Right atrium auricular region (tissue), 2 donors: ENCODE data around the gene FRMD3. TPM values are rescaled to one million over a fixed set of nuclear protein-coding genes. Genes with fewer than 3 reads are reported as not detected.
A peak's percentile ranks its signal among the peaks of the same experiment; 100 is the strongest.

Experiments
- DNase-seq: peaks from one replicate; pipeline ENCODE4 v3.0.0-alpha.2; 2019; ENCODE audit warnings: low spot score
- H3K27ac ChIP-seq, 2 donors: fragments of 200-600 bp; sonication (generic); 1 replicate in 1 of 2; 2 replicates in 1 of 2; pipeline ENCODE4 v1.5.1; 2016 to 2019
- H3K27me3 ChIP-seq, 2 donors: fragments of 200-600 bp; sonication (generic); one replicate each; pipeline versions ENCODE4 v1.5.1 to v1.6.0; 2017 to 2019
- H3K36me3 ChIP-seq: fragments of 200-600 bp; sonication (generic); one replicate; pipeline ENCODE4 v1.5.1; 2016
- H3K4me1 ChIP-seq, 2 donors: fragments of 200-600 bp; sonication (generic); one replicate each; pipeline versions ENCODE4 v1.5.1 to v1.6.0; 2017 to 2019
- H3K4me3 ChIP-seq, 2 donors: fragments of 200-600 bp; sonication (generic); 1 replicate in 1 of 2; 2 replicates in 1 of 2; pipeline ENCODE4 v1.5.1; 2017 to 2019; ENCODE audit warnings: mild to moderate bottlenecking in 1 of 2, moderate library complexity in 1 of 2
- H3K9me3 ChIP-seq, 2 donors: fragments of 200-600 bp; sonication (generic); one replicate each; pipeline ENCODE4 v1.5.1; 2019
- CTCF ChIP-seq, 2 donors: fragments of 200-600 bp; sonication (generic); IDR thresholded peaks; one replicate each; pipeline ENCODE4 v1.5.1; 2019; ENCODE audit warnings: antibody characterized with exemption in 2 of 2
- total RNA-seq, 2 donors: library from RNA; depleted of rRNA; stranded (reverse); fragments of >200 nt; gene quantifications; one replicate each; pipeline ENCODE4 v1.1.0, GENCODE V29; 2016

The FRMD3 gene
- total RNA-seq, 2 donors from 2014 or later, result 31.4 to 77.5 TPM

DNA sequence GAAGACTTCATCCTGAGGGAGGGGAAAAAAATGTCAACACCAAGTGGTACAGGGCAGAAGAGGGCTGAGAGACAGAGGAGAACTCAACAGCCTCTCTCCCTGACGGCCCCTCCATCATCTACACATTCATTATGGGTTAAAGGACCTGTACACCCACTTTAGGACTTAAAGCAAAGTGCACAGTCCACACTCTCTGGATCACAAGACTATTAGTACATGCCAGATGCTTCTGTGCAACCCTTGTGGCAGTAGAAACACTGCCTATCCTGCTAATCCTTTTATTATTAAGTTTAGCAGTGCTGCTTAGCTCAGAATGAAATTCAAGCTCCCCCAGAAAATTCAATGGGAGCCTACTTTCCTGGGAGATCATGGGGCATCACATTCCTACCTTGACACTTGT is 1.9 kb downstream of the FRMD3 start:
- TF ChIP-seq CTCF (IDR thresholded peaks at IDR 0.05), result no peak
- DNase-seq, result no peak
- peak overlapping the region in 1 of 2 donors; percentile 10 for H3K27ac ChIP-seq
- peaks cover 0 to 21% of the 10 kb centered on the region in 2 donors for H3K4me1 ChIP-seq
- no peaks in the 10 kb centered on the region for H3K36me3 ChIP-seq
- H3K4me3 ChIP-seq, result peak overlapping the region; percentile 57 to 71
- no peaks in the 10 kb centered on the region for H3K27me3 ChIP-seq
- no peaks in the 10 kb centered on the region for H3K9me3 ChIP-seq

- no peak overlapping the region for H3K4me3 ChIP-seq
- no peaks in the 10 kb centered on the region for H3K9me3 ChIP-seq
- H3K36me3 ChIP-seq, result no peaks in the 10 kb centered on the region
- H3K4me1 ChIP-seq, result peaks cover 0 to 21% of the 10 kb centered on the region in 2 donors
- no peak overlapping the region for H3K27ac ChIP-seq
- TF ChIP-seq CTCF (IDR thresholded peaks at IDR 0.05), result no peak
- no peak for DNase-seq
- H3K27me3 ChIP-seq, result no peaks in the 10 kb centered on the region
Measured at GRCh38 chr9:83535736-83536135, 2.5 kb downstream of the FRMD3 start.

DNA sequence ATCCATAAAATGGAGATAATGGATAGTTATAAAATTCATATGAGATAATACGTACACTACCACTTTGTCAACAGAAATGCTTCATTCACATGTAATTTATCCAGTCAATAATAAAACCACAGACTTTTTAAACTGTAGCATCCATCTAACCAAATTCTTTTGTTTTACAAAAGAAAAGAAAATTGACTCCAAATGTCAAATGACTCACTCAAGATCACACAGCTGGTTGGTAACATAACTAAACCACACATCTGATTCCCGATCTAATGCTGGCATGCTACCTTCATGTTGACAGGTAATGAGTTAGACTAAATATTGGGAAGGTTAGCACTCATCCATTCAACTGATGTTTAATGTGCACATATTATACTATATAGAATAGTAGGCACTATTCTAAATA is 4.9 kb downstream of the FRMD3 start:
- Histone ChIP-seq H3K4me1 (peaks cover 0 to 12% of the 10 kb centered on the region in 2 donors), H3K36me3 (no peaks in the 10 kb centered on the region), H3K27ac (no peak overlapping the region), H3K4me3 (no peak overlapping the region), H3K9me3 (no peaks in the 10 kb centered on the region), H3K27me3 (no peaks in the 10 kb centered on the region)
- no peak for TF ChIP-seq CTCF (IDR thresholded peaks at IDR 0.05)
- no peak for DNase-seq

DNA sequence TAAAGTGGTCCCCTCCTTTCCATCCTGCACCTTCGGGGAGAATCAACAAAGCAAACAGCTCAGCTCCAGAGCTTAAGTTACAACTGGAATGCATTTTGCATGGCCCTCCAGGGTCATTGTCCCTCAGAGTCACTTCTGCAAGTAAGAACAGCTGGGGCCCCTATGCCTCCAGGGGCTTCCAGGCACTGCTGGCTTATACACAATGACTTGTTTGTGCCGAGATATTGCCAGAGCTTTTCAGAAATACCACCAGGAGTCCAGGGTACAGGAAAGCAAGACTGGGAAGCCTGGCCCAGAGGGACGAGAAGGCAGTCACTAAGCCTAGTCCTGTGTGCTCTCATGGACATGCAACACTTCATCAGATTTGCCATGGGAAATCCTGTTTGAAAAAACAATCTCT is 11.3 kb downstream of the FRMD3 start:
- Histone ChIP-seq H3K27ac (no peak overlapping the region), H3K4me1 (no peaks in the 10 kb centered on the region), H3K9me3 (no peaks in the 10 kb centered on the region), H3K27me3 (no peaks in the 10 kb centered on the region), H3K36me3 (no peaks in the 10 kb centered on the region), H3K4me3 (no peak overlapping the region)
- no peak for TF ChIP-seq CTCF (IDR thresholded peaks at IDR 0.05)
- no peak for DNase-seq

DNA sequence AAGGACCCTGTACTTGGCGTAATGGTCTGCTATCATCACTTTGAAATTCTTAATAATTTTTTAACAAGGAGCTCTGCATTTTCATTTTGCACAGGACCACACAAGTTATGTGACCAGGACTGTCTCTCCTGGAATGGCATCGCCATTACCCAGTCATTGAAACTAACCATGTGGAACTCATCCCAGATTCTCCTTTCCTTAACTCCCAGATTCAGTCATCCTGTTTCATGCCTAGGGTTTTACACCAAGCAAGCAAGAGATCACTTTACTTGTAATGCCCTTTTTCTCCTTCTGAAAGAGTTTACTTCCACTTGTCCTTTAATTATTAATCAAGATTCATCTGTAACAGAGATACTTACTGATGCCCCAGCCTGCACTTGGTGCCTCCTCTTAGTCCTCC is 12.0 kb downstream of the FRMD3 start:
- TF ChIP-seq CTCF (IDR thresholded peaks at IDR 0.05), result no peak
- H3K4me1 ChIP-seq, result no peaks in the 10 kb centered on the region
- H3K27ac ChIP-seq, result no peak overlapping the region
- H3K27me3 ChIP-seq, result no peaks in the 10 kb centered on the region
- H3K4me3 ChIP-seq, result no peak overlapping the region
- DNase-seq, result no peak
- no peaks in the 10 kb centered on the region for H3K9me3 ChIP-seq
- no peaks in the 10 kb centered on the region for H3K36me3 ChIP-seq

DNA sequence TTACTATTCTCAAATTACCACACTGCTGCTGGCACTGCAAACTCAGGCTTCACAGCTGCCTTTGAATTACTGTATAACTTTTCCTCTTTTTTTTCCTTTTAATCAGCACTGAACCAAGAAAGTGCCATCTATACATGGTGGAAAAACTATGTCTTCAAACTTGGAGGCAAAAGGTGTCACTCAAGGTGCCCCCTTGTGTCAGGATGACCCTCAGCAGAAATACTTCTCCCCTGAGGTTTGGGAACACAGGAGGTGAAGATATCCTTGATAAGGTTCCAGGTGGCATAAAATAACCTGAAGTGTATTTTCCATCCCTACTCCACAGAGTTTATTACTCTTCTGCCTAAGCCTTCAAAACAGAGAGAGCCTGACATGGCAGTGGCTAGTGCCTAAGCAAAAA is 14.5 kb downstream of the FRMD3 start:
- DNase-seq, result no peak
- Histone ChIP-seq H3K4me1 (no peaks in the 10 kb centered on the region), H3K27ac (no peak overlapping the region), H3K36me3 (no peaks in the 10 kb centered on the region), H3K4me3 (no peak overlapping the region), H3K9me3 (no peaks in the 10 kb centered on the region), H3K27me3 (no peaks in the 10 kb centered on the region)
- no peak for TF ChIP-seq CTCF (IDR thresholded peaks at IDR 0.05)
